GM18498 (cell line): ENCODE results near the gene AMBRA1.

Experiments
- ATAC-seq: cut with Tn5 transposase; IDR thresholded peaks from one replicate; pipeline ENCODE4 v1.9.1; 2021; ENCODE audit warnings: mild to moderate bottlenecking, moderate library complexity; ENCODE audit not compliant: unreplicated experiment

Gene AMBRA1

DNA sequence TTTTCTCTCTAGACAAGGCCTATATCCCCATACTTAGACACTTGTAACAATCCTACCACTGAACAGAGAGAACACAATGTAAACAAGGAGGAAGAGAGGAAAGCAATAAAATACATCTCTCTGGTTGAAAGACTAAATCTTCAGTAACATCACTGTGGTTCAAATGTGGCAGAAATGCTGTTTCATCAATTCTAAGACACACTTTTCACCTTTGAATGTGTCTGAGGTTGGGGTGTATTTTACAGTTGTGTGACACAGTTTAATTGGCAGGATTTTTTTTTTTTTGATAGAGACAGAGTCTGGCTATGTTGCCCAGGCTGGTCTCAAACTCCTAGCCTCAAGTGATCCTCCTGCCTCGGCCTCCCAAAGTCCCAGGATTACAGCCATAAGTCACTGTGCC is 79.5 kb downstream of the AMBRA1 start:
- ATAC-seq, result no peak

DNA sequence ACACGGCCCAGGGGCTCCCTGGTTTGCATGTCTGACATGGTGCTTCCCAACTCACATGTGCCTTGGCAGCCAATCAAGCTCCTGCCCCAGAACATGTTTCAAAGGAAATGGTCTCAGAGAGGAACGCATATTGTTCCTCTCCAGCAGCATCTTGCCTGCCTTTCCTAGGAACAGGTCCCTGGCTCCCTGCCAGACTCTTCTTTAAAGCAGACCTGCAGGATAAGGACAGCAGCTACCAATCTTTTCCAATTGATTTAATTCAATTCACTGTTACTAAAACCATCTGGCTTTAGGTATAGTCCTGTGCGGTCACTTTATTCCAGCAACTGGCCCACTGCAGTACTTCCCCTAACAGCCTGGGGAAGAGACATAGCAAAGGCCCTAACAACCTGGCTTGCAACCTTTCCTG is 79.9 kb downstream of the AMBRA1 start:
- no peak for ATAC-seq

DNA sequence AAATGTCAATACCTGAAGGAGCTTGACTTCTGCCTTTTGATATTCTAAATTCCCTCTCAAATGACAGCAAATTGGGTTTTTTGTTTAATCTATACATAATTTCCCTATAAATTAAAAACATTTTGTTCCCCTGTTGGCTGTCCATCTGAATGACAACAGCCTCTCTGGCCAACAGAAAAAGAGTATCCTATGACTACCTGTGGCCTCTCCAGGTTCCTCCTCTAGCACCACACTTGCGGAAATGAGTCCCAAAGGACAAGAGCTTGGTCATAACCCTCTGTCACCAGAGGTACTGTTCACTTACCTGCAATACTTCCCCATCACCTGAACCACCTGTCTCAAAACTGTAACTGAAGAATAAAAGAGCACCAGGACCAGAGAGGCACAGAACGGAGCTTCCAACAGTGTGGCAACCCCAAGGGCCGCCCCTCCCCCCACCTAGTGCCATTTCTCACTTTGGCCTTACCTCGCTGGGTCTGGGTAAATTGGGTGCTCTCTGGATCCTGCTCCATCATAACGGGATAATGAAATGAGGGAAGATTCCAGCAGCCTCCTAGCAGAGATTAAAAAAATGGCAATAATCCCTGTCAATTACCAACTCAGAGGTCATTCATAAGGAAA is 81.5 kb downstream of the AMBRA1 start:
- no peak for ATAC-seq

DNA sequence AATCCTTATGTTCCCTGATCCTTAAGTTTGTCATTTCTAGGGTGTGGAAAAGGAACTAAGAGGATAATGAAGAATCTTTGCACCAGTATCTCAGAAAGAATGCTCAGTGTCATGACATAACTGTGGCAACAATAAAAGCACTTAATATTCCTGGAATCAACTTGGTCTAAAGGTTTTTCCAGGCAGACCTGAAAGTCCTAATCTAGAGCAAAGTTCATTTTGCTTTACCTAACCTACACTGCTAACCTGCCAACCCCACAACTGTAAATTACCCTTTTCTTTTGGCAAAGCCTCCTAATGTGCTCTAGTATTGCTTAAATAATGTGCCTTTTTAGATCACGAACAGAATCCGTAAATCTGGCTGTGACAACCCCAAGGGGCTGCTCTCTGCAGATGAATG is 82.5 kb downstream of the AMBRA1 start:
- no peak for ATAC-seq

DNA sequence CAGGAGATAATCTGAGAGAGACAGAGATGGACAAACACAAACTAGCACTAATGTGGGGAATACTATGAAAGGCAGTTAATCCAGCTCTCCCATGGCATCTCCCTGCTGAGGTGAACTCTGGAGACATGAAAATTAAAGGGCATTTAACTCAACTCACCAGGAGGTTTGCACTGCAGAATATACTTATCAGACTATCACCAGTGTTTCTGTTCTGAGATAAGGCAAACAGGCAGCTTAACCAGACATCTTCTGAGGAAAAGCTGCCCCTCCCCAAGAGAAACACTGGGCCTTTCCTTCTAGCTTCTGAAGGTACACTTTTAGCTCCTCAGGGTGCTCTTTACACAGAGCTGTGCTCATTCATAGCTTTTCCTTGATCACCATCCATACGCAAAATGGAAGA is 85.5 kb downstream of the AMBRA1 start:
- no peak for ATAC-seq

DNA sequence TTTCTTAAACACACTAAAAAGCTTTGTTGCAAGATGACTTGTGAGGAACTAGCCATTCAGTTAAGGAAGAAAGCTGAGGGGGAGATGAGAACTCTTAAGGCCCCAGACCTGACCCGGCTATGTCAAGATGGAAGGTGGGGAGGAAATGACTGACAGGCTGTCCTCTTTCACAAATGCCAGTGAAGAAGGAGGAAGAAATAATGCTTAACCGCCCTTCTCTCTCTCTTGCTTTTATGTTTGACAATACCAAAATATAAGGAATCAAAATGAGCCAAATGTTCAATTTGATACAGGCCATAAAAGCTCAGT is 87.4 kb downstream of the AMBRA1 start:
- ATAC-seq, result no peak

DNA sequence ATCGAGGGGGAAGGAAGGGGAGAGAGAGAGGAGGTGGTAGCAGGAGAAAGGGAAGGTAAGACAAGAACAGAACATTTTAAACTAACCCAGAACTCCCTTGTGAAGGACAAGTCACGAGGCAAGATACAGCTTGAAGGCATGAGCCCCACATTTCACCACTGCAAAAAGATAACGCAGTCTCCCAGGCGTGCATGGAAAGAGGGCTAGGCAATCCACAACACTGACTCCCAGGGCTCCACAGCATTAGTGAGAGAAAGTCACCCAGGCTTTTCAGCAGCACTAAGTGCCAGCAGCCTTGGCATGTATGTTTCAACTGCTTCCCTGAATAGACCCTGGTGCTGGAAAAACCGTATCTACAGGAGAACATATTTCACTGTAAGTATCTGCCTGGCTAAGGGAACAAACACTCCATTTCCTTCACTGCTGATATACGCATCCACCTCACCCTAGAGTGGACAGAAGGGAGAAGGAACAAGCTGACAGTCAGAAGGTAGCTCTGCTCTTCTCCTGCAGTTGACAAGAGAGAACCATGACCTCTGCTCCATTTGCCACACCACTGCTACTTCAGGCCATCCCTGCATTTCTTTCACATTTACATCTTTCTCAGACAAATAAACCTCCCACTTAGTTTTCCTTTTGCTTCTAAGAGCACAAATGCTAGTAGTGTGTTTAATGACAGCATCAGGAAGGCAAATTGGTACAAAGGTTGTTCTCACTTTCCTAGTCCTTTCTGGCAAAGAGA is 87.9 kb downstream of the AMBRA1 start:
- no peak for ATAC-seq

DNA sequence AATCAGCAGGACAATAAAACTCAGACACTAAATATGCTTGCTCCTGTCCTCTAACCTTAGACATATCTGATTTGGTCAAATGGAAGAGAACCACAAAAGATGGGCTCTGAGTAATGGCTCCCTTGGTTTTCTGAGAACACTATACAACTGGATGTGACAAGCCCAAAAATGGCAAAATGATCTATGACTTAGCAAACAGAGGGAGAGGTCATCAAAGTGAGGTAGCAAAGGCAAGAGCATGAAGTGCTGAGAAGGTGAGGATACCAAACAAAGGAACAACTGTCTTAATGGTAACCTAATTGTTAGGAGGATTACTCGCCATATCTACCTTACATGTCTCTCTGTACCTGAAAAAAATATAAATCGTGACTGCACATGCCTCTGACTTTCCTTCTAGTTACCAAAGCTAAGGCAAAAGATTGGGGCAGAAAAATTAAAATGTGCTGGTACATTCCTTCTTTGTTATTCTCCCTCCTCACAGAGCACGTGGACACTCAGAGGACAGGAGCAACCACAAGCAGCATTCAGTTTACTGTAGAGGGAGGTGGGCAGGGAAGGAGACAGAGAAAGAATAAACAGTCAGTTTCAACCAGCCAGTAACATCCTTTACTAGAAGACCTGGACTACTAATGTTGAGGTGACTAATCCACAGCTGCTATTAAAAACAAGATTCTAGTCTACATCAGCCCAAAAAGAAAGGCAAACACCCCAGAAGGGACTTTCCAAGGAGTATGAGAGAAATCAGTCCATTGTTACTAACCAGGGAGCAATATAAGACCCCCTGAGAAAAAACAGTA is 88.8 kb downstream of the AMBRA1 start:
- ATAC-seq, result no peak

DNA sequence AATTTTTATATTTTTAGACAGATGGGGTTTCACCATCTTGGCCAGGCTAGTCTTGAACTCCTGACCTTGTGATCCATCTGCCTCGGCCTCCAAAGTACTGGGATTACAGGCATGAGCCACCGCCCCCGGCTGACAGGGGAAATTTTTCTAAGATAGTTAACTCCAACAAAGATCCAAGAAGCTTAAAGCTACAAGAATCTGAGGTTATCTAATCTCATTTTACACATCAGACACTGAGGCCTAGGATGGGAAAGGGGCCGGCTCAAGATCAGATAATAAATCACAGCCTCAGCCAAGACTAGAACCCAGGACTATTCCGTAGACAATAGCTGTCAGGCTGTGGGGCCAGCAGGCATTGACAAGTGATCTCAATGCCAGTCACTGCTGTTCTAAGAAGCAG is 94.0 kb downstream of the AMBRA1 start:
- ATAC-seq, result no peak

DNA sequence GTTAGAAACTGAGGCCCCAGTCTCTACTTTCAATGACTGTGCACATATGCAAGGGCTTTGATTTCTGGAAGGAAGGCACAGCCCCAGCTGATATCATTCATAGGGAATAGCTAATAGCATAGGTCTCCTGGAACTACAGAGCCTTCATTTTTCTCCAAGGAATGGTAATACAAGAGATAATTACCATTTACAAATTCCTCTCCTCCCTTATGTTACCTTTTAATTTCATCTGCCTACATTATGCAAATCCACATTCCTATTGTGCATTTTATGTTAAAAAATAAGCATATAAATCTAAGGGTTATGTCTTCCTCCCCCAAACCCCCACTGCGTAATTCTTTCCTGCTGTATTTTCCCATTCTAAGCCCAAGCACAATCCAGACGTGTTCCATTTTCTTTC is 94.9 kb downstream of the AMBRA1 start:
- ATAC-seq, result no peak

DNA sequence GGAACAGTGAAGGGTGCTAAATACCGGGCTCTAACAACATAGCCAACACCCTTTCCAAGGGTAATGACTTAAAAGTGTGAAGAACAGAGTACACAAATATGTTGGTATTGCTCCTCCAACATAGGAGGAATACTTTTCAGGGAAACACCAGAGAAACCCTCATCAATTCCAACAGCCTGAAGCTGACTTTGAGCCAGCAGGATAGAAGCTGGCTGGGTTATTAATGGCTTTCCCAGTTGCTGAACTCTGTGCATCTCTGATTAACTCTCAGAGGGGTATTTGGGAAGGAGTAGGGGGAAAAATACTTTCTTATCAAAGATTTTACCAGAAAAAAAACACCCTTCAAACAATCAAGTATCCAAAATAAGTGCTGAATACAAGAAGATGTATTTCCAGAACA is 95.6 kb downstream of the AMBRA1 start:
- no peak for ATAC-seq

DNA sequence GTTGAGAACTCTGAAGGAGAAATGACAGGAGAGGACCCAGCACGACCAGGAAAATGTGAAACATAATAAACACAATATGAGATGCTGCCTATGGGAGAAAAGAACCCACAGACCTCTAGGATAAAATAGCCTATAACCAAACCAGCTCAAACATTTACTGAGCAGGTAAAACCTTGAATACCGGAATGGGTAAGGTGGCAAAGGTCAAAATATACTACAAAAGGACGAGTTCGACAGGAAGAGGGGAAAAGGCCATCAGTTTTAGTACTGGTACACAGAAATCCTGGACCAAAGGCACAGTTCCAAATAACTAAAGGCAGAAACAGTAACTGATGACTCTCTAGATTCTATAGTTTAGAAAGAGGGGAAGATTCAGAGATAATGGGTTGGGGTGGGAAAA is 96.3 kb downstream of the AMBRA1 start:
- no peak for ATAC-seq

DNA sequence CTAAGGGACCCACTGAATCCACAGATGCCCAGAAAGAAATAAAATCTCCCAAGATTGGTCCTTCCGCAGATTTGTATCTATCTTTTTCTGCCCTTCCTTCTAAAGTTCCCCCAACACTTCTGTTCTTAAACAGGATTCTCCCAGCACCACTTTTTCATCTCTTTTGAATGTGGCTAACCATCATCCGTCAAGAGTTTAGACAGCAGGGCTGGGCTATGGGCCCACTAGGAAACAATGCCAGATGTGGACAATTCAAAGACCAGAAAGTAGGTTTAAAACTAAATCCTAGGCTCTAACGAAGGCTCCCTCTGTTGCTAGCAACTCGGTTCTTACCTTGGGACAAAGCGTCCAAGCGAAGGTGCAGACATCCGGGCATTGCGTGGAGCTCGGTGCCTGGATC is 100.0 kb downstream of the AMBRA1 start:
- no peak for ATAC-seq

DNA sequence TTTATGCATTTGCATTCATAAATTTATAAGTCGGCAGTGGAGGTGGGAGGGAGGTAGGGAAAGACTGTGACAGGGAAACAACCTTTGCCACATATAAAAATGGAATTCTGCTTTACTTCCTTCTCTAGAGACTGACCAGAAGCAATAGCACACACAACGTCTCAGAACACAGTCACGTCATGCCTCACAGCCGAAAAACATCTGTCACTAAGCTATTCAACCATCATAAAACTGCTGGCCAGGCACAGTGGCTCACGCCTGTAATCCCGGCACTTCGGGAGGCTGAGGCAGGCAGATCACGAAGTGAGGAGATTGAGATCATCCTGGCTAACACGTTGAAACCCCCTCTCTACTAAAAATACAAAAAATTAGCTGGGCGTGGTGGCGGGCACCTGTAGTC is 101.3 kb downstream of the AMBRA1 start:
- no peak for ATAC-seq

DNA sequence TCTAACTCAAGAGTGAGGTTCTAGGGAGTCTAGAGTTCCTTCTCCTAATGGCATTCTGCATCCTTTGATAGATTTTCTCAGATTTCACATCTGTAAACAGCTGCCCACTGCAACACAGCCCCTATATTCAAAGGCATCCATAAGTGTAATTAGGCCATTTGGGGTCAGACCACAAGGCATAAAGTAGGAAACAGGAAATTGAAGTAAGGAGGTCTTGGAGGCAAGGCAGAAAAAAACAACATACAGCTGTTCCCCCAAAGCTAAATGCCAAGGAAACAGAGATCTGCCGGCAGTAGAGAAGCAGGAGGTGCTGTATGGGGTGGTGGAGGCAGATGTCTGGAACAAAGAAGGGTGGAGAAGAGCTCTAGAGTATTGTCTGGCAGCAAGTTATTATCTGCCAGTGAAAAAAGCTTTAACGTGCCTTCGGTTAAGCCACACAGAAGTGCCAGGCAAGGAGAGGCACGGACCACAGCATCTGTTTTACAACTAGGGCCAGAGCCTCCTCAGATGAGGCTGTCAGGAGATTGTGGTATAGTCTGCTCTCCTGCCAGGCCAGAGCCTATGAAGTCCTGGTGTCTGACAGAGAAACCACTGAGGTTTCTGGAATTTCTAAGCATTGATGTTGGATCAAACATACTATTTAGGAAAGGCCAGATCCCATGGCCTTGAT is 102.0 kb downstream of the AMBRA1 start:
- ATAC-seq, result no peak

DNA sequence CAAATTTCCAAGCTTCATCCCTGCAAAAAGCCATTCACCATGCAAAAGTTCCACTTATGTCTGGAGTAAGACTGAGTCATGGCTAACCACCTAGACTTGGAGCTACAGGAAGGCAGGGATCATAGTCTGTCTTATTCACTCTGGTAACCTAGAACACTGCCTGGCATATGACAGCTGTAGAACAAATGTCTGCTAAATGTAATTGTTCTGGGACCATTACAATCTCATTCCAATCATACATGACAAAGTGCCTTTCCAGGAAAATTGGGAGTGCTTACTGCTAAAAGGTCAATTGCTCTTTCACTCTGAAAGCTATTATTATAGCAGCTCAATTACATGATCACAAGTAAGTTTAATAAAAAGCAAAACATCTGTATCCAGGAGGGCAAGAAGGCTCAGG is 103.2 kb downstream of the AMBRA1 start:
- no peak for ATAC-seq

DNA sequence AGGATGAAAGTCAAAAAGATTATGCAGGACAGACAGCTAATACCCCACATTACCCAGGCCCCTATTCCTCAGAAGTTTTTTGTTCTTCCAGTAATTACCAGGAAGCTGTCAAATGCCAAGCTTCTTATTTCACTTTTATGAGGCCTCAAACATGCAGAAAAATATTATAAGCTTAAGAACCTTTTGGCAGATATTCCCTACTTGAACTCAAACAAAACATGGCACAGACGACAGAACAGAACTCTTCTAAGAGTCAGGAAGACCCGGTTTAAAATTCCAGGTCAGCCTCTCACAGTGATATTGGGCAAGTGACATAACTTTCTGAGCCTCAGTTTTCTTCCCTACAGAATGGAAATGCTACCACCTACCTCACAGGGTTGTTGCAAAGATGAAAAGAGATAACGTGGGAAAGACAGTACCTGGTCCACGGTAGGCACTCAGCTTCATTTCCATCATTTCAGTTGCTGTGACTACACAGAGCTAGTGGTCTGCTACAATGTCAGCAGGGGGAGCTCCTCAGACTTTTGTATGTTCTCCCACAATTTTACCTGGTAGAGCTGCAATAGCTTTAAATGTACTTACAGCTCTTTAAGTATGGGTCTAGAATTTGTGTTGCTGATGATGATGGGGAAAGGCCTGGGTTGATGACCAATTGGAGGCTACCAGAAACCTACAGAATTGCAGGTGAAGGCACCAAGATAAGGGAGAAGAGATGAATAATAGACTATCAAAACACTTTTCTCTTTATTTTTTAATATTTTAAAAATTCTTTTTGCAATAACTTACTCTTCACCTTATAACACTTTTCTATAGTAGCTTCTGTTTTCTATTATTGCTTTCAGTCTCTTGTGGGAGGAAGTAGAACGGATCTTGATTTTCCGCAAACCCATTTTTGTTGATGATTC is 103.9 kb downstream of the AMBRA1 start:
- peak; percentile 54 for ATAC-seq

DNA sequence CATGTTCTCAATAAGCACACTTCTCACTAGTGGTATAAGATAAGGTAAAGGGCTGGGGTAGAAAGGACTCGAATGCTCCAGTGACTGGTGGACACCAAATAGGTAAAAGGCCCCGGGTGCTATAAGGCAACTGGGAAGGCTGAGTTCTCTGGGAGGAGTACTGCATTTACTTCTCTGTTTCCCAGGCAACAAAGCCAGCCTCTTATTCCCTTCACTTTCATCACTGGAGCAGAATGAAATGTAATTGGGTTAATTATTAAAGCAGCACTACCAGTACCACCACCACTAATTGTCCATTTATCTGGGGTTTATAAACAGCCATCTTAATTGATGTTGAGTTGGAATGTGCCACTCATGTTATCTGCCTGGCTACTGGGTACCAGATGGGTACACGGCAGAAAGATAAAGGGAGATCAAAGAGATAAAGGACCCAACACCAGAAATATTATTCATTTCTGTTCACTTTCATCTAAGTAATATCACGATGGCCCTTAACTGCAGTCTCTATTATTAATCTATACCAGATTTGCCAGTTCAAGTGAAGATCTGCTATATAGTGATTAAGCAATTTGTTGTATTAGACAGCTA is 107.9 kb downstream of the AMBRA1 start:
- no peak for ATAC-seq

DNA sequence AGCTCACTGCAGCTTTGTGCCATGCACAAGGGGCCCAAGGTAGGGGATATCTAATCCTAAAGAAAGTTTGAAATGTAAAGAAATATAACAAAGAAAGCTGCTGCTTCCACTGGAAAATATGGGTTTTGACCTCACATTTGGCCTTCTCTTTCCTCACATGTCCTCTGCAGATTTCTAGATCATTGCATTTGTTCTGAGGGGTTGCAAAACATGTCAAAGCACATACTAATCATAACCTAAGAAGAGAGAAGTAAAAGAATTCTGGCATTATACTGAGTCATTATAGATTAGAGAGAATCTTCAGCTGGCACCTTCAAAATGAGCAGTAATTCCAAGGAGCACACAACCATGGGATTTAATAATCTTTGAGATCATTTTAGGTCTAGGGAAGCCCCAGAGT is 109.7 kb downstream of the AMBRA1 start:
- ATAC-seq, result no peak

DNA sequence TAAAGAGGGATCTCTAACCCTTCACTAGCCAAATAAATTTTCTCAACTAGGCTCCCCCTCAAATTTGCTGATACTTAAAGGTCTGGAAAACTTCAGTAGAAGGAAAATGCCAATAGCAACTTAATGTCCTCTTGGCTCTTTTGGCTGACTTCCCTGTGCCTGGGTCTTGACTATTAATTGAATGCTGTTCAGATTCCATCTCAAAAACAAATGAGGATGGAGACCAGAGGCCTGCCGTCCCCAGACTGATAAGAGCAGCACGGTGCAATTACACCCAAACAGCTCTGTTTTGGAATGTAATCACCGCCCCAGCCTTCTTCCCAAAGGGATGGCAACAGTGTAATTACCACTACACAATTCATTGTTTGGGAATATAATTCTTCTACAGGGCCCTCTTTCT is 112.9 kb downstream of the AMBRA1 start:
- ATAC-seq, result no peak
